Measurements from ENCODE around the gene ATG14.

ATG14 gene

GRCh38 chr14:55414551-55414950, 2.9 kb upstream of the ATG14 start:
- no peak for TF ChIP-seq CTCF (IDR thresholded peaks at IDR 0.05; ENCODE audit: control insufficient read depth, insufficient read depth, low read depth, low read length, missing control alignments)
- H3K4me3 ChIP-seq (ENCODE audit: control insufficient read depth, low read depth, low read length) = no peak overlapping the region
- DNase-seq (ENCODE audit: low read depth) = no peak

- DNase-seq (ENCODE audit: low read depth) = no peak
Measured at GRCh38 chr14:55412676-55413075, 1.0 kb upstream of the ATG14 start.

GRCh38 chr14:55410876-55411275, 754 bp downstream of the ATG14 start:
- H3K4me3 ChIP-seq (ENCODE audit: control insufficient read depth, low read depth, low read length) = peak overlapping the region; percentile 85
- TF ChIP-seq CTCF (IDR thresholded peaks at IDR 0.05; ENCODE audit: control insufficient read depth, insufficient read depth, low read depth, low read length, missing control alignments) = no peak
- no peak for DNase-seq (ENCODE audit: low read depth)

More at GRCh38 chr14:55412676-55413075, 1.0 kb upstream of the ATG14 start:
- TF ChIP-seq CTCF (IDR thresholded peaks at IDR 0.05; ENCODE audit: control insufficient read depth, insufficient read depth, low read depth, low read length, missing control alignments) = no peak
- no peak overlapping the region for H3K4me3 ChIP-seq (ENCODE audit: control insufficient read depth, low read depth, low read length)

- no peak for DNase-seq (ENCODE audit: low read depth)
- no peak for TF ChIP-seq CTCF (IDR thresholded peaks at IDR 0.05; ENCODE audit: control insufficient read depth, insufficient read depth, low read depth, low read length, missing control alignments)
- H3K4me3 ChIP-seq (ENCODE audit: control insufficient read depth, low read depth, low read length) = no peak overlapping the region
Measured at GRCh38 chr14:55404173-55404854, 7.3 kb downstream of the ATG14 start.

GRCh38 chr14:55401751-55402150, 9.9 kb downstream of the ATG14 start:
- TF ChIP-seq CTCF (IDR thresholded peaks at IDR 0.05; ENCODE audit: control insufficient read depth, insufficient read depth, low read depth, low read length, missing control alignments) = no peak
- no peak for DNase-seq (ENCODE audit: low read depth)
- no peak overlapping the region for H3K4me3 ChIP-seq (ENCODE audit: control insufficient read depth, low read depth, low read length)

- DNase-seq (ENCODE audit: low read depth) = no peak
- H3K4me3 ChIP-seq (ENCODE audit: control insufficient read depth, low read depth, low read length) = no peak overlapping the region
- no peak for TF ChIP-seq CTCF (IDR thresholded peaks at IDR 0.05; ENCODE audit: control insufficient read depth, insufficient read depth, low read depth, low read length, missing control alignments)
Measured at GRCh38 chr14:55399852-55400251, 11.8 kb downstream of the ATG14 start.
